Neuronal stem cell (in vitro differentiated cells): ENCODE results near the gene MIA2.

Experiments used
- DNase-seq: peaks from one replicate; pipeline ENCODE4 v3.0.0-alpha.2; 2013; ENCODE audit warnings: low spot score
- H2AFZ ChIP-seq: one replicate; pipeline ENCODE4 v1.6.1; 2013; ENCODE audit warnings: mild to moderate bottlenecking, low read length, inconsistent platforms
- H2AK5ac ChIP-seq: 2 replicates; pipeline ENCODE4 v1.6.1; 2013; ENCODE audit warnings: low read depth, mild to moderate bottlenecking, inconsistent platforms, low read length, moderate library complexity, mixed read lengths
- H2BK120ac ChIP-seq: 2 replicates; pipeline ENCODE4 v1.6.1; 2013; ENCODE audit warnings: low read depth, mild to moderate bottlenecking, inconsistent platforms, low read length, moderate library complexity, mixed read lengths
- H2BK12ac ChIP-seq: one replicate; pipeline ENCODE4 v1.6.1; 2013; ENCODE audit warnings: low read length, inconsistent platforms
- H2BK15ac ChIP-seq: 2 replicates; pipeline ENCODE4 v1.6.1; 2013; ENCODE audit warnings: mild to moderate bottlenecking, low read length, inconsistent platforms, mixed read lengths
- H2BK5ac ChIP-seq: one replicate; pipeline ENCODE4 v1.6.1; 2013; ENCODE audit warnings: inconsistent platforms, mild to moderate bottlenecking, low read length, moderate library complexity
- H3K14ac ChIP-seq: one replicate; pipeline ENCODE4 v1.6.1; 2013; ENCODE audit warnings: low read length, inconsistent platforms
- H3K18ac ChIP-seq: 2 replicates; pipeline ENCODE4 v1.6.1; 2013; ENCODE audit warnings: low read length, inconsistent platforms
- H3K23ac ChIP-seq: 2 replicates; pipeline ENCODE4 v1.6.1; 2013; ENCODE audit warnings: low read depth, mild to moderate bottlenecking, mixed read lengths, low read length, inconsistent platforms; ENCODE audit not compliant: poor library complexity
- H3K27ac ChIP-seq: replicated peaks from 3 replicates; pipeline ENCODE4 v1.5.1; 2013; ENCODE audit warnings: low read length, inconsistent platforms
- H3K27me3 ChIP-seq, 3 experiments: 2 replicates each; pipeline ENCODE4 v1.6.1; 2013; ENCODE audit warnings: low read length in 3 of 3, mild to moderate bottlenecking in 2 of 3, inconsistent platforms in 1 of 3, low read depth in 1 of 3, mixed read lengths in 1 of 3, moderate library complexity in 1 of 3; ENCODE audit not compliant: control insufficient read depth in 3 of 3, insufficient read depth in 3 of 3
- H3K36me3 ChIP-seq, 2 donors: replicated peaks in 1 of 2; 2 replicates each; pipeline ENCODE4 v1.6.1; 2013; ENCODE audit warnings: low read length in 2 of 2; ENCODE audit not compliant: control insufficient read depth in 2 of 2, insufficient read depth in 2 of 2
- H3K4ac ChIP-seq: 2 replicates; pipeline ENCODE4 v1.6.1; 2013; ENCODE audit warnings: inconsistent platforms, mild to moderate bottlenecking, low read length, moderate library complexity
- H3K4me1 ChIP-seq, 2 donors: 1 replicate in 1 of 2; 2 replicates in 1 of 2; pipeline ENCODE4 v1.6.1; 2013; ENCODE audit warnings: low read length in 2 of 2, low read depth in 1 of 2; ENCODE audit not compliant: control insufficient read depth in 2 of 2, insufficient read depth in 1 of 2
- H3K4me2 ChIP-seq: one replicate; pipeline ENCODE4 v1.6.1; 2013; ENCODE audit warnings: mild to moderate bottlenecking, low read length, inconsistent platforms; ENCODE audit not compliant: insufficient read depth, poor library complexity, severe bottlenecking
- H3K4me3 ChIP-seq, 2 donors: 2 replicates each; pipeline ENCODE4 v1.5.1; 2013; ENCODE audit warnings: low read length in 2 of 2, mild to moderate bottlenecking in 2 of 2, inconsistent platforms in 1 of 2, moderate library complexity in 1 of 2
- H3K79me1 ChIP-seq: one replicate; pipeline ENCODE4 v1.6.1; 2013; ENCODE audit warnings: low read depth, mild to moderate bottlenecking, inconsistent platforms, low read length, moderate library complexity
- H3K9ac ChIP-seq: one replicate; pipeline ENCODE4 v1.6.1; 2013; ENCODE audit warnings: mild to moderate bottlenecking, low read depth, low read length, inconsistent platforms; ENCODE audit not compliant: poor library complexity
- H3K9me3 ChIP-seq, 2 donors: replicated peaks in 1 of 2; 2 replicates each; pipeline versions ENCODE3 to v1.6.1; 2013; ENCODE audit warnings: low read length in 2 of 2, mild to moderate bottlenecking in 2 of 2, inconsistent platforms in 1 of 2, low read depth in 1 of 2, mixed read lengths in 1 of 2, moderate library complexity in 1 of 2; ENCODE audit not compliant: control insufficient read depth in 2 of 2, insufficient read depth in 1 of 2
- H4K8ac ChIP-seq: one replicate; pipeline ENCODE4 v1.6.1; 2013; ENCODE audit warnings: low read depth, mild to moderate bottlenecking, inconsistent platforms, low read length, moderate library complexity
- H4K91ac ChIP-seq: one replicate; pipeline ENCODE4 v1.6.1; 2013; ENCODE audit warnings: low read length, low read depth, mild to moderate bottlenecking, inconsistent platforms; ENCODE audit not compliant: poor library complexity
- WGBS, 2 donors: extraction: QIAGEN DNeasy Blood & Tissue Kit; methylation state at CpG; one replicate each; pipeline ENCODE4 v1.1.7; 2013; ENCODE audit warnings: missing lambda C conversion rate in 2 of 2, mixed read lengths in 1 of 2; ENCODE audit not compliant: insufficient read length in 2 of 2, insufficient replicate concordance in 1 of 2; ENCODE audit errors: extremely low coverage in 2 of 2; 5-methylcytosine and 5-hydroxymethylcytosine counted together

The MIA2 gene

DNA sequence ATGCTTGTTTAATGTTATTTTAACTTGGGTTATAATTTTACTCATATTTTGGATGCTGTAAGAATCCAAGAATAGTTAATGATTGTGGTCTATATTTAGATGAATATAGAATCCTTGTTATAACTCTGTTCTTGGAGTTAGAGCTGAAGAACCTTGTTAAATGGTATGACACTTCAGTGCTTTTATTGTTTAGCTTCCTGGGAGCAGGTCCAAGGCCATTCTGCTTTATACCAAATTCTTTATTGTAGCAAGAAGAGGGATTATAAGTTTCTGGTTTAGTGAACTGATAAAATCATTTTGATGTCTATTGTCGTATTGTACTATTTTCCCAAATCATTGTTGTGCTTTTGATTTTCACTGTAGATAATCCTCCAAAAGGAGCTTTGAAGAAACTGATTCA is 69.4 kb downstream of the MIA2 start:
- no peak overlapping the region for H4K91ac ChIP-seq
- H3K9me3 ChIP-seq = no peaks in the 10 kb centered on the region
- no peak overlapping the region for H3K4me2 ChIP-seq
- no peak overlapping the region for H2AK5ac ChIP-seq
- no peak overlapping the region for H2BK5ac ChIP-seq
- H3K79me1 ChIP-seq = no peaks in the 10 kb centered on the region
- no peak overlapping the region for H3K14ac ChIP-seq
- no peak overlapping the region for H3K4ac ChIP-seq
- DNase-seq = no peak
- H2AFZ ChIP-seq = no peak overlapping the region
- H3K4me3 ChIP-seq = no peak overlapping the region
- H3K4me1 ChIP-seq = no peaks in the 10 kb centered on the region
- H3K27me3 ChIP-seq = no peaks in the 10 kb centered on the region
- no peak overlapping the region for H3K23ac ChIP-seq
- no peak overlapping the region for H2BK12ac ChIP-seq
- H3K36me3 ChIP-seq = peaks cover 2 to 18% of the 10 kb centered on the region in 2 donors
- no peak overlapping the region for H3K9ac ChIP-seq
- no CpG with 5 or more reads among the region's 1 CpG for WGBS, 2 donors
- H2BK15ac ChIP-seq = no peak overlapping the region
- no peak overlapping the region for H4K8ac ChIP-seq
- H2BK120ac ChIP-seq = no peak overlapping the region
- H3K27ac ChIP-seq = no peak overlapping the region
- H3K18ac ChIP-seq = no peak overlapping the region

GRCh38 chr14:39307815-39308214 is 74.1 kb downstream of the MIA2 start:
- no peak overlapping the region for H4K8ac ChIP-seq
- no peaks in the 10 kb centered on the region for H3K4me1 ChIP-seq
- DNase-seq = no peak
- no peak overlapping the region for H3K27ac ChIP-seq
- no peak overlapping the region for H3K18ac ChIP-seq
- no peaks in the 10 kb centered on the region for H3K79me1 ChIP-seq
- H2BK12ac ChIP-seq = no peak overlapping the region
- no peak overlapping the region for H3K9ac ChIP-seq
- no peak overlapping the region for H2AK5ac ChIP-seq
- no peaks in the 10 kb centered on the region for H3K27me3 ChIP-seq
- H2BK120ac ChIP-seq = no peak overlapping the region
- H3K4me3 ChIP-seq = no peak overlapping the region
- no peak overlapping the region for H3K4ac ChIP-seq
- peaks cover 0 to 2% of the 10 kb centered on the region in 2 donors for H3K36me3 ChIP-seq
- no peak overlapping the region for H2BK5ac ChIP-seq
- no peak overlapping the region for H4K91ac ChIP-seq
- WGBS, 2 donors = no CpG with 5 or more reads among the region's 3 CpGs
- H3K14ac ChIP-seq = no peak overlapping the region
- H2BK15ac ChIP-seq = no peak overlapping the region
- H2AFZ ChIP-seq = no peak overlapping the region
- H3K23ac ChIP-seq = no peak overlapping the region
- no peak overlapping the region for H3K4me2 ChIP-seq
- no peaks in the 10 kb centered on the region for H3K9me3 ChIP-seq

- no peak overlapping the region for H4K91ac ChIP-seq
- H2BK120ac ChIP-seq = no peak overlapping the region
- no peak overlapping the region for H3K23ac ChIP-seq
- no peaks in the 10 kb centered on the region for H3K4me1 ChIP-seq
- H2AFZ ChIP-seq = no peak overlapping the region
- H3K27me3 ChIP-seq = no peaks in the 10 kb centered on the region
- no peaks in the 10 kb centered on the region for H3K79me1 ChIP-seq
- peaks cover 0 to 2% of the 10 kb centered on the region in 2 donors for H3K36me3 ChIP-seq
- H3K14ac ChIP-seq = no peak overlapping the region
- no peak overlapping the region for H4K8ac ChIP-seq
- H3K18ac ChIP-seq = no peak overlapping the region
- no peak overlapping the region for H2AK5ac ChIP-seq
- H2BK12ac ChIP-seq = no peak overlapping the region
- H3K4me3 ChIP-seq = no peak overlapping the region
- H3K4ac ChIP-seq = no peak overlapping the region
- H3K9me3 ChIP-seq = no peaks in the 10 kb centered on the region
- H3K4me2 ChIP-seq = no peak overlapping the region
- no peak overlapping the region for H2BK15ac ChIP-seq
- DNase-seq = no peak
- H3K9ac ChIP-seq = no peak overlapping the region
- no peak overlapping the region for H3K27ac ChIP-seq
- H2BK5ac ChIP-seq = no peak overlapping the region
Observed at GRCh38 chr14:39310051-39310450, 76.3 kb downstream of the MIA2 start.

DNA sequence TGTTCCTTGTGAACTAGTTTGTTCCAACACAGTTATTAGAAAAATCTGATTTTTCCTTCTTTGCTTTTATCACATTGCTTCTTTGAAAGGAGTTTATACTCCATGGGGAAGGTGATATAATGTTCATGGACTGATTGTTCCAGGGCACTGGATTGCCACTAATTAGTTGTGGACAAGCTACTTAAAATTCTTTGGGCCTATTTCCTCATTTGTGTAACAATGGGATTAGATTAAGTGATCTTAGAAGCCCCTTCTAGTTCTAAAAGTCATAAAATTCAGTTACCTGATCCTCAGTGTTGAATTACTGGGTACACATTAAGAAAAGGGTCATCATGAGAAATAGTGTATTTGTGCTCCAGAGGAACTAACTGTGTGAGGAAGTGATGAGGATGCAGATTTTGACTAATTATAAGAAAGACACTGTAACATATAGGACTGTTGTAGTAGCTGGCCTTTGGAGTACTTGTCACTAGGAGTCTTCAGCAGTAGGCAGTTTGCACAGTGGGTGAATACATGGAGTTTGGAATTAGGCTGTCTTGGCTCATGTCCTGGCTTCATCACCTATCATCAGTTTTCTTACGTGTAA is 82.2 kb downstream of the MIA2 start:
- no peak overlapping the region for H3K9ac ChIP-seq
- no peak overlapping the region for H2AK5ac ChIP-seq
- no peak overlapping the region for H3K18ac ChIP-seq
- no CpG with 5 or more reads among the region's 1 CpG for WGBS, 2 donors
- no peaks in the 10 kb centered on the region for H3K79me1 ChIP-seq
- H3K4ac ChIP-seq = no peak overlapping the region
- H3K27ac ChIP-seq = no peak overlapping the region
- no peak overlapping the region for H3K4me3 ChIP-seq
- H3K23ac ChIP-seq = no peak overlapping the region
- no peak overlapping the region for H2BK12ac ChIP-seq
- no peaks in the 10 kb centered on the region for H3K27me3 ChIP-seq
- no peak overlapping the region for H4K8ac ChIP-seq
- H3K4me2 ChIP-seq = no peak overlapping the region
- H3K36me3 ChIP-seq = peaks cover 0 to 4% of the 10 kb centered on the region in 2 donors
- H2AFZ ChIP-seq = no peak overlapping the region
- H2BK120ac ChIP-seq = no peak overlapping the region
- H2BK15ac ChIP-seq = no peak overlapping the region
- H3K4me1 ChIP-seq = peaks cover 0 to 2% of the 10 kb centered on the region in 2 donors
- H3K14ac ChIP-seq = no peak overlapping the region
- H3K9me3 ChIP-seq = no peaks in the 10 kb centered on the region
- no peak overlapping the region for H4K91ac ChIP-seq
- peak; percentile 23 for DNase-seq
- H2BK5ac ChIP-seq = no peak overlapping the region
